HepG2 (cell line): Measurements from ENCODE around the gene CD4. TPM values are rescaled to one million over a fixed set of nuclear protein-coding genes. Genes with fewer than 3 reads are reported as not detected.

Source experiments
- AGO2 ChIP-seq: fragments of 200-400 bp; formaldehyde crosslinking; optimal IDR thresholded peaks from 2 replicates; pipeline ENCODE3; 2017; ENCODE audit warnings: mild to moderate bottlenecking, low read depth, low read length, moderate library complexity
- BCLAF1 ChIP-seq: fragments of 450-650 bp; IDR thresholded peaks from 2 replicates; pipeline ENCODE4 v1.6.1; 2017; ENCODE audit warnings: mild to moderate bottlenecking
- BRF2 ChIP-seq: sonication (generic); formaldehyde crosslinking; IDR thresholded peaks from 2 replicates; pipeline ENCODE4 v1.8.1; 2022; ENCODE audit warnings: mild to moderate bottlenecking, missing genetic modification reagents
- GLMP ChIP-seq: sonication (generic); formaldehyde crosslinking; IDR thresholded peaks from 2 replicates; pipeline ENCODE4 v1.9.0; 2021; ENCODE audit warnings: missing genetic modification reagents, mild to moderate bottlenecking, borderline replicate concordance
- KLF13 ChIP-seq: sonication (generic); formaldehyde crosslinking; IDR thresholded peaks from 2 replicates; pipeline ENCODE4 v1.4.0; 2020; ENCODE audit warnings: mild to moderate bottlenecking, missing genetic modification reagents
- LBX2 ChIP-seq: sonication (generic); formaldehyde crosslinking; IDR thresholded peaks from 2 replicates; pipeline ENCODE4 v1.5.0; 2020; ENCODE audit warnings: missing genetic modification reagents, mild to moderate bottlenecking, borderline replicate concordance
- PHB2 ChIP-seq: fragments of 450-650 bp; IDR thresholded peaks from 2 replicates; pipeline ENCODE4 v1.6.1; 2018; ENCODE audit not compliant: partially characterized antibody
- ZBTB7B ChIP-seq: sonication (generic); formaldehyde crosslinking; IDR thresholded peaks from 2 replicates; pipeline ENCODE4 v1.4.0; 2020; ENCODE audit warnings: missing genetic modification reagents
- ZNF503 ChIP-seq: sonication (generic); formaldehyde crosslinking; IDR thresholded peaks from 2 replicates; pipeline ENCODE4 v1.4.0; 2020; ENCODE audit warnings: missing genetic modification reagents
- ZNF589 ChIP-seq: sonication (generic); formaldehyde crosslinking; conservative IDR thresholded peaks from 2 replicates; pipeline ENCODE4 v1.8.0; 2022; ENCODE audit warnings: mild to moderate bottlenecking, moderate library complexity, missing genetic modification reagents
- ZNF670 ChIP-seq: sonication (generic); formaldehyde crosslinking; IDR thresholded peaks from 2 replicates; pipeline ENCODE4 v1.8.0; 2022; ENCODE audit warnings: mild to moderate bottlenecking, missing genetic modification reagents, borderline replicate concordance
- ZNF781 ChIP-seq: sonication (generic); formaldehyde crosslinking; IDR thresholded peaks from 2 replicates; pipeline ENCODE4 v1.5.1; 2020; ENCODE audit warnings: borderline replicate concordance, mild to moderate bottlenecking, missing genetic modification reagents; ENCODE audit errors: not compliant biosample characterization
- polyA plus RNA-seq, 8 experiments: library from polyadenylated mRNA; depleted of rRNA in 3 of 8; stranded (reverse) in 7 of 8; unstranded in 1 of 8; fragments of >200 nt; fragmentation: Illumina TruSeq in 4 of 8; extraction: Trizol in 4 of 8; gene quantifications; 2 replicates each; pipeline versions ENCODE4 v1.2.1 to v1.2.3, GENCODE V29; 2011 to 2016; ENCODE audit warnings: low read depth in 4 of 8, missing spikeins in 1 of 8, mixed read lengths in 1 of 8; ENCODE audit not compliant: insufficient read depth in 1 of 8
- total RNA-seq, 5 experiments: library from RNA; depleted of rRNA; stranded (reverse); fragments of >200 nt; fragmentation: Illumina TruSeq; extraction: Trizol; gene quantifications; 2 replicates each; pipeline ENCODE4 v1.2.3, GENCODE V29; 2016; ENCODE audit warnings: low read depth in 1 of 5
- TF ChIP-seq, protein P1 (sequence below): sonication (generic); formaldehyde crosslinking; IDR thresholded peaks from 2 replicates; pipeline ENCODE4 v1.5.0; 2020; ENCODE audit warnings: missing genetic modification reagents
- TF ChIP-seq, protein P2 (sequence below): sonication (generic); formaldehyde crosslinking; IDR thresholded peaks from 2 replicates; pipeline ENCODE4 v1.4.0; 2020; ENCODE audit warnings: missing genetic modification reagents
- TF ChIP-seq, protein P3 (sequence below): sonication (generic); formaldehyde crosslinking; IDR thresholded peaks from 2 replicates; pipeline ENCODE4 v1.4.0; 2020; ENCODE audit warnings: missing genetic modification reagents

The CD4 gene
- total and polyA plus RNA-seq, 2 of the 13 experiments (the other 11 are each of a cell fraction or from before 2014, with no cell fraction given), result 0.07 to 0.95 TPM

DNA sequence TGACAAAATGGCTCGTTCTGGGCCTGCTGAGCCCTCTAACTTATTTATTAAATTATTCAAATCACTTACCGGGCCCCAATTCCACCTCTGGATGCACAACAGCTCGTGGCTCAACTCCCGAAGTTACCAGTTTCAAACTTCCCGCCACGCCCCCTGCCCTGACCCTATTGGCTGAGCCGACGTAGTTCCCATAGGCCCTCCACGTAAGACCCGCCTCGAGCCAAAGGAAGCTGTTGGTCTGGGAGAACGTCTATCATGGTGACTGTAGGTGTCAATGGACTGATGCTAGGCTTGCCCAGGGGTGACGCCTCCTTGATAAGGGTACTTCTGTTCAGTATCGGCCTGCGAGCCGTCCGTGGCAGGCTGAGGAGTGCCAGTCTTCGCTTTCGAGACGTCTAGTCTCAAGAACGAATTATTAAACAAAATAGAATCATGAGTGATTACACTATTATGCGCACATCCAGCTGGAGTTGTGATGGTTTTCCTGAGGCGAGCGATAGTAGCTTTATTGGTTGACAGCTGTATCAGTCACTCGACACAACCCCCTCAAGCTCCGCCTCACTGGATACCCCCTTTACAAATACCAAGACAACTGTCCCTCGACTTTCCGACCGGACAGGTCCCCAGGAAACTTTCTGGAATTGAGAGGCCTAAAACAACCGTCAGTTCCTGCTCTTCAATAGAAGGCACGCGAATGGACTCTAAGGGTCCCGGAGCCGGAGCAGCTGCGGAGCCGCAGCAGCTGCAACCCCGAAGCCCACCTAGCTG lies 62.0 kb downstream of the CD4 start, which contains the start of gene CDCA3 (continued):
- TF ChIP-seq BCLAF1 (no peak), LBX2 (CRISPR knock-in tag) (no peak), ZBTB7B (peak; percentile 93), PHB2 (no peak), KLF13 (CRISPR knock-in tag) (no peak), GLMP (no peak), BRF2 (CRISPR knock-in tag) (no peak), ZNF589 (CRISPR knock-in tag) (no peak; the same call in none of the 2 replicates), AGO2 (no peak), ZNF781 (CRISPR knock-in tag) (no peak), ZNF670 (CRISPR knock-in tag) (no peak), ZNF503 (CRISPR knock-in tag) (no peak)
- TF ChIP-seq, protein P1, sequence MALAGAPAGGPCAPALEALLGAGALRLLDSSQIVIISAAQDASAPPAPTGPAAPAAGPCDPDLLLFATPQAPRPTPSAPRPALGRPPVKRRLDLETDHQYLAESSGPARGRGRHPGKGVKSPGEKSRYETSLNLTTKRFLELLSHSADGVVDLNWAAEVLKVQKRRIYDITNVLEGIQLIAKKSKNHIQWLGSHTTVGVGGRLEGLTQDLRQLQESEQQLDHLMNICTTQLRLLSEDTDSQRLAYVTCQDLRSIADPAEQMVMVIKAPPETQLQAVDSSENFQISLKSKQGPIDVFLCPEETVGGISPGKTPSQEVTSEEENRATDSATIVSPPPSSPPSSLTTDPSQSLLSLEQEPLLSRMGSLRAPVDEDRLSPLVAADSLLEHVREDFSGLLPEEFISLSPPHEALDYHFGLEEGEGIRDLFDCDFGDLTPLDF (CRISPR knock-in tag), result peak; percentile 82
- TF ChIP-seq, protein P2, sequence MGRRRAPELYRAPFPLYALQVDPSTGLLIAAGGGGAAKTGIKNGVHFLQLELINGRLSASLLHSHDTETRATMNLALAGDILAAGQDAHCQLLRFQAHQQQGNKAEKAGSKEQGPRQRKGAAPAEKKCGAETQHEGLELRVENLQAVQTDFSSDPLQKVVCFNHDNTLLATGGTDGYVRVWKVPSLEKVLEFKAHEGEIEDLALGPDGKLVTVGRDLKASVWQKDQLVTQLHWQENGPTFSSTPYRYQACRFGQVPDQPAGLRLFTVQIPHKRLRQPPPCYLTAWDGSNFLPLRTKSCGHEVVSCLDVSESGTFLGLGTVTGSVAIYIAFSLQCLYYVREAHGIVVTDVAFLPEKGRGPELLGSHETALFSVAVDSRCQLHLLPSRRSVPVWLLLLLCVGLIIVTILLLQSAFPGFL (CRISPR knock-in tag), result no peak
- TF ChIP-seq, protein P3, sequence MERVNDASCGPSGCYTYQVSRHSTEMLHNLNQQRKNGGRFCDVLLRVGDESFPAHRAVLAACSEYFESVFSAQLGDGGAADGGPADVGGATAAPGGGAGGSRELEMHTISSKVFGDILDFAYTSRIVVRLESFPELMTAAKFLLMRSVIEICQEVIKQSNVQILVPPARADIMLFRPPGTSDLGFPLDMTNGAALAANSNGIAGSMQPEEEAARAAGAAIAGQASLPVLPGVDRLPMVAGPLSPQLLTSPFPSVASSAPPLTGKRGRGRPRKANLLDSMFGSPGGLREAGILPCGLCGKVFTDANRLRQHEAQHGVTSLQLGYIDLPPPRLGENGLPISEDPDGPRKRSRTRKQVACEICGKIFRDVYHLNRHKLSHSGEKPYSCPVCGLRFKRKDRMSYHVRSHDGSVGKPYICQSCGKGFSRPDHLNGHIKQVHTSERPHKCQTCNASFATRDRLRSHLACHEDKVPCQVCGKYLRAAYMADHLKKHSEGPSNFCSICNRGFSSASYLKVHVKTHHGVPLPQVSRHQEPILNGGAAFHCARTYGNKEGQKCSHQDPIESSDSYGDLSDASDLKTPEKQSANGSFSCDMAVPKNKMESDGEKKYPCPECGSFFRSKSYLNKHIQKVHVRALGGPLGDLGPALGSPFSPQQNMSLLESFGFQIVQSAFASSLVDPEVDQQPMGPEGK, result no peak
